GM20431 (cell line): Measurements from ENCODE around the gene SLAMF6.

Experiments
- in situ Hi-C: fragments of 300-500 bp; cut with MseI, MboI; formaldehyde crosslinking; loops from one replicate; pipeline ENCODE4 v1.15.0; 2020; ENCODE audit warnings: low sequenced_read_pairs; ENCODE audit not compliant: unreplicated experiment

SLAMF6 gene

DNA sequence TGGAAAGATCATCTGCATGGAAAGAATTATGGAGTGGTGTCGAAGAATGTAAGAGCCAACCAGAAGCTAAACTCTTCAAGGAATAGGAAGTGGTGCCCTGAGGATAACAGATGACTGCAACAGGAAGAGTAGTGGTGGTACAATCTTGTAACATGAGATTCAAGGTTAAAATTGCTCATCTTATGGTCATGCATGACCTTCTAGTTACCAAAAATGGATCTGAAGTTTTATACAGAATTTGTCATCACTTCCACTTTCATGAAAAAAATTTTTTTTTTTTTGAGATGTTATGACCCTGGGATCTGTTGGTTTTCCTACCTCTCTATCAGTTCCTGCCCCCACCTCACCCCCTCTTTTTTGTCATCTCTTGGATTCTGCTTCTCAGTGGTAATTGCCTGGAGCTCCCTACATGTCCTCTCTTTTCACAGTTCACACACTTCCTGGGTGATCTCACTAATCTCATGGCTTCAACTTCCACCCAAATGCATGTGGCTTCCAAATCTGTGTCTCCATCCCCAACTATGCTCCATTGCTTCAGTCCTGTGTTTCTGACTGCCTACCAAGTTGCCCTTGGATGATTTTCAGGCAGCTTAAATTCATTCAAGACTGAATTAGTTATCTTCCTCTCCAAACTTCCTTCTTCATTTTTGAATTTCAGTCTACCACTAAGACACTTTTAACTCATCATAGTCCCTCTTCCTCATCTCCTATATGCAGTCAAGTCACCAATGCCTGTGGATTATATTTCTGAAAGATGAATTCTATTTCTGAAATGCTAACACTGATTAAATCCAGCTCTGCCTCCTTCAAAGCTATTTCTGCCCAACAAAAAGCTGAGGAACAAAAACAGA lies 48.4 kb downstream of the SLAMF6 start:
- in situ Hi-C loops, result no loop called here

GRCh38 chr1:160472112-160472511 lies 50.9 kb downstream of the SLAMF6 start:
- in situ Hi-C loops, result no loop called here

DNA sequence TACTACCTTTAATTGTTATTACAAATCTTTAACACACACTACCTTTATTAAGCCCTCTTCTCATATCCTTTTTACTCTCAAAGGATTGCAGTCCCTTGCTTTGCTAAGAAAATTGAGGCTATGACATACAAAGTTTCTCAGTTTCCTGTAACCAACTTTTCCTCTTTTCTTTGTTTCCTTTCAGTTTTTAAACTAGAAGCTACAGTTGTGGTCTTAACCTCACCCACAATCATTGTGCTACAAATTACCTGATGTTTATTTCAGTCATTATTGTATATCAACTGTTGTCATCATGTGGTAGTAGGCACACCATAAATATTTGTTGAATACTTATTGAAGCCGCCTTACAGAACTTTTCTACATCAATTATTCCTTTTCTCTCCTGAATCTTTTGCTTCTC lies 51.8 kb downstream of the SLAMF6 start:
- in situ Hi-C loops, result no loop called here

GRCh38 chr1:160467576-160467975 lies 55.5 kb downstream of the SLAMF6 start:
- in situ Hi-C loops, result no loop called here

GRCh38 chr1:160466961-160467360 lies 56.1 kb downstream of the SLAMF6 start:
- in situ Hi-C loops, result no loop called here

- in situ Hi-C loops, result no loop called here
Observed at GRCh38 chr1:160465123-160465522, 57.9 kb downstream of the SLAMF6 start.

GRCh38 chr1:160460683-160461287 lies 62.3 kb downstream of the SLAMF6 start:
- in situ Hi-C loops, result no loop called here

- in situ Hi-C loops, result no loop called here
Observed at GRCh38 chr1:160460214-160460642, 62.8 kb downstream of the SLAMF6 start.

DNA sequence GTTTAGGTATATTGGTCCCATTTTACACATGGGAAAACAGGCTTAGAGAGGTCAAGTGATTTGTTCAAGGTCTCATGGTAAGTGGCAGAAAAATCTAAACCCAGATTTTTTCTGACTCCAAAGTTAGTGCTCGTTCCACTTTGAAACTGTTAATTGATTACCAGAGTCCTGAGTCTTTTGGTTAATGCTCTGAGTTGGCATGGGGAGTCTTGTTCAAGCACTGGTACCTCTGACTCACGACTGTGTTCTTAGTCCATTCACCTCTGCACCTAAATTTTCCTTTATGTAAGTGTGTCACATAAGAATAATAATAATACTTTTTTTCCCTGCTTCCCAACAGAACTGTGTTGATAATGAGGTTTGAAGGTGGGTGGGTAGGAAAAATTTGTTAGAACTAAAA lies 63.4 kb downstream of the SLAMF6 start:
- in situ Hi-C loops, result no loop called here

GRCh38 chr1:160459056-160459455 lies 64.0 kb downstream of the SLAMF6 start:
- in situ Hi-C loops, result no loop called here

DNA sequence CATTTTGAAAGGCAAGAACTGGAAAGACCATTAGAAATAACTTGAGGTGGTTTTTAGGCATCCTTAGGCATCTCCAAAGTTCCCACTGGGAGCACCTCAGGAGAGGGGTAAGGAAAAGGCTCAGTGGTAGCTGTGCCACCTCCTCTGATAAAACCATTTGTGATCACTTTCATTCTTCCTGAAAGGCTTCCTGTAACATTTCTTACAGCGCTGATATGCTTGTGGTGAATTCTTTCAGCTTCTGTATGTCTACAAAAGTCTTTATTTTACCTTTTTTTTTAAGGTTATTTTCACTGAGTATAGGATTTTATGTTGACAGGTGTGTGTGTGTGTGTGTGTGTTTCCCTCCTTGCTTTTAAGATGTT lies 67.9 kb downstream of the SLAMF6 start:
- in situ Hi-C loops, result no loop called here

- in situ Hi-C loops, result no loop called here
Observed at GRCh38 chr1:160454371-160455152, 68.5 kb downstream of the SLAMF6 start.

GRCh38 chr1:160453443-160453842 lies 69.6 kb downstream of the SLAMF6 start:
- in situ Hi-C loops, result no loop called here

- in situ Hi-C loops, result no loop called here
Observed at GRCh38 chr1:160451859-160452232, 71.2 kb downstream of the SLAMF6 start.

DNA sequence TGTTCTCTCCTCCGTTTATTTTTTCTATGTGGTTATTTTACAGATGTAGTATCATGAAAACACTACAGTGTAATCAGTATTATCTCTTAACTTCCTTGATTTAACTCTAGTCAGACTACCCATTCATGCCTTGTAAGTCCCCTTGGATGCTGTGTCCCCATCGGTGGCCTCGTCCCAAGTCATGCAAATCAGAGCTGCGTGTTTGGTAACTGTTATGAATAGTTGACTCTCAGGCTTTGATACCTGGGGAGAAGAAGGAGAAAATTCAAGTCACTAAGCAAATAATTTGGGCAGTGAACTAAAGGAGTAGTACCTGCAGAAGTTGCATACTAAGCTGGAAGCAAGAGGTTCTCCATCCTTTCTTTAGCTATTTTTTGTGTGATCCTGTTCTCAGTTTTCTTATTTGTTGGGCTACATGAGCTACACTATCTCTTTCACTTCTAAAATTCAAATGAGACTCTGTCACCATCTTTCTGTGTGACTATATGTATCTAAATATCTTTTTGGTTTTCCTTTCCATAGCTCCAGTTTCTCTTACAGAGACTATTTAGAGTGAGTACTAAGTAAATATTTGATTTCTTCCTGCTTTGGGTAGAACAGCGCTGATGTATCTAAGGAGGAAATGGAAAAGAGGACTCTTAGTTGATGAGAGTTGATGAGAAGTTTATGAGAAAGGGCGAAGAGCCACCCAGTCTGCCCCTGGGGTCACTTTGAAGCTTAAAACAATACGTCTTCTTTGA lies 71.8 kb downstream of the SLAMF6 start:
- in situ Hi-C loops, result no loop called here

DNA sequence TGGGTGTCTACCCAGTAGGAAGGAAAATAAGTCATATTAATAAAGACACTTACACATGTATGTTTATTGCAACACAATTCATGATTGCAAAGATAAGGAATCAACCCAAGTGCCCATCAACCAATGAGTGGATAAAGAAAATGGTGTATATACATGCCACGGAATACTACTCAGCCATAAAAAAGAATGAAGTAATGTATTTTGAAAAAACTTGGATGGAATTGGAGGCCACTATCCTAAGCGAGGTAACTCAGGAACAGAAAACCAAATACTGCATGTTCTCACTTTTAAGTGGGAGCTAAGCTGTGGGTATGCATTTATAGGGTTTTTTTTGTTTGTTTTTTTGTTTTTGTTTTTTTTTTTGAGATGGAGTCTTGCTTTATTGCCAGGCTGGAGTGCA lies 73.6 kb downstream of the SLAMF6 start:
- in situ Hi-C loops, result no loop called here

GRCh38 chr1:160446945-160447600 lies 76.0 kb downstream of the SLAMF6 start:
- in situ Hi-C loops, result no loop called here

DNA sequence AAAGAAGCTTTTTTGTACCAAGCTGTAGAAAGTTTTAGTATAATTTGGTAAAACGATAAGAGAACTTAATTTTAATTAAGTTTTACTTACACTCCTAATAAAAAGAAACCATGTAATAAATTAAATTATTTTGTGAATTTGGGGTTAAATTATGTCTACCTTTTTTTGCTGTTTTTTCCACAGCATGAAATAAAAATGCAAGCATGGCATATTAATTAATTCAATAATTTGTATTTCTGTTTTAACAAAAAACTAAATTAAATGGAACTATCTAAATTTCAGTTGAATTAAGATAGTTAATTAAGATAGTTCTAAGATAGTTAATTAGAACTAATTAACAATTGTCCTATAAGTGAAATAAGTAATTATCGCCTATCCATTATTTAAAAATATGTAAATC lies 83.3 kb downstream of the SLAMF6 start:
- in situ Hi-C loops, result no loop called here

DNA sequence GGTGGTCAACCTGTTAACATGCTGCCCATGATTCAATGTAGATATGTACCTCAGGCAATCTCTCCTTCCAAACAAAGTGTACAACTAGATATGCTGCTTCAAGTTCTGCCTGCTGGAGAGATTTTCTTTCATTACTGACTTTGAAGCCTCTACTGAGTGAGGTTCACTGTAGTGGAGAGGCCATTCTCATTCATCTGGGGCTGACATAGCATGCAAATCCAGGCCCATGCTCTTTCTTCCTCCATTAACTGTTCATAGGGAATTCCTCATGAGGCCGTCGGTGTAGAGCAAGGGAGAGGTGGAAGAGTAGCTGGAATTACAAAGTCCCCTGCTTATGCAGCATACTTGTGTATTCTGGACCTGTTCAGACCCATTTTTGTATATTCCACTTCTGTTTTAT lies 84.1 kb downstream of the SLAMF6 start:
- in situ Hi-C loops, result no loop called here
